Activated naive CD8-positive, alpha-beta T cell treated with anti-CD3 and anti-CD28 coated beads, Interleukin-2, amount 50 U/mL, for 24 hours (primary cell): ENCODE results near the gene USP24.

Source experiments
- ATAC-seq: fragments of 150-1000 bp; cut with Tn5 transposase; one replicate; pipeline ENCODE4 v1.10.0; 2021
- DNase-seq: peaks from one replicate; pipeline ENCODE4 v3.0.0; 2021
- H3K27ac Mint-ChIP-seq: one replicate; pipeline ENCODE4 v1.8.0; 2021; ENCODE audit warnings: mild to moderate bottlenecking, mixed read lengths
- H3K27me3 Mint-ChIP-seq: one replicate; pipeline ENCODE4 v1.8.0; 2021; ENCODE audit warnings: mixed read lengths
- H3K36me3 Mint-ChIP-seq: one replicate; pipeline ENCODE4 v1.8.0; 2021; ENCODE audit warnings: low read depth, mixed read lengths
- H3K4me1 Mint-ChIP-seq: one replicate; pipeline ENCODE4 v1.8.0; 2021; ENCODE audit warnings: mixed read lengths
- H3K4me3 Mint-ChIP-seq: one replicate; pipeline ENCODE4 v1.8.0; 2021; ENCODE audit warnings: mild to moderate bottlenecking, moderate library complexity, mixed read lengths
- H3K9me3 Mint-ChIP-seq: one replicate; pipeline ENCODE4 v1.8.0; 2021; ENCODE audit warnings: mixed read lengths

Gene USP24

DNA sequence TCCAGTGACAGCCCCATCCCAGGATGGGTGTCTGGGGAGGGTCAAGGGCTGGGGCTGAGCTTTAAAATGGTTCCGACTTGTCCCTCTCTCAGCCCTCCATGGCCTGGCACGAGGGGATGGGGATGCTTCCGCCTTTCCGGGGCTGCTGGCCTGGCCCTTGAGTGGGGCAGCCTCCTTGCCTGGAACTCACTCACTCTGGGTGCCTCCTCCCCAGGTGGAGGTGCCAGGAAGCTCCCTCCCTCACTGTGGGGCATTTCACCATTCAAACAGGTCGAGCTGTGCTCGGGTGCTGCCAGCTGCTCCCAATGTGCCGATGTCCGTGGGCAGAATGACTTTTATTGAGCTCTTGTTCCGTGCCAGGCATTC is 151.6 kb downstream of the USP24 start:
- H3K9me3 Mint-ChIP-seq: no peaks in the 10 kb centered on the region
- H3K27ac Mint-ChIP-seq: no peak overlapping the region
- DNase-seq (no peak), ATAC-seq (no peak)
- no peaks in the 10 kb centered on the region for H3K27me3 Mint-ChIP-seq
- peaks cover 9% of the 10 kb centered on the region for H3K4me1 Mint-ChIP-seq
- peaks cover 23% of the 10 kb centered on the region for H3K36me3 Mint-ChIP-seq
- no peak overlapping the region for H3K4me3 Mint-ChIP-seq

DNA sequence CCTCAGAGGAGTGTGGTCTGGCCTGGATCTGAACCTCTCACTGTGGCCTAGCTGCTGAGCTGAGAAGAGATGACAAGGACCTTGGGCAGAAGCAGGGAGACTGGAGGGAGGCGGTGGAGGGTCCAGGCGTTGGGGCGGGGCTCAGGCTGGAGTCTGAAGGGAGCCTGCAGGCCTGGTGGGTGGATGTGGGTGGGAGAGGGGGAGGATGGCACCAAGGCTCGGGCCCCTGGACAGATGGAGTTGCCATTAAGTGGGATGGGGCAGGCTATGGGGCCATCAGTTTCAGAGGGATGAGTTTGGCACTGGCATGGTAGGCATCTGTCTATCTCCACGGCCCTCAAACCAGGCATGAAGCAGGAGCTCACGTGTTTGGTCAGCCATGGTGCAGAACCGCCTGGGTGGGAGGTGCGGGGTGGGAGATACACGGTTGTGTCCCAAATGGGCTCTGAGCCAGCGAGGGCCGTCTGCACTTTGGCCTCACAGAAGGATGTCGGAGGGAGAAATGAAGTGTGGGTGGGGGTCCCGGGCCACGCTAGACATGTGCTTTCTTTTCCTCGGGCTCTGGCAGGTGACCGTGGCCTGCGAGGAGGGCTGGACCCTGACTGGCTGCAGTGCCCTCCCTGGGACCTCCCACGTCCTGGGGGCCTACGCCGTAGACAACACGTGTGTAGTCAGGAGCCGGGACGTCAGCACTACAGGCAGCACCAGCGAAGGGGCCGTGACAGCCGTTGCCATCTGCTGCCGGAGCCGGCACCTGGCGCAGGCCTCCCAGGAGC is 152.2 kb downstream of the USP24 start:
- Mint-ChIP-seq H3K9me3 (no peaks in the 10 kb centered on the region), H3K4me1 (peaks cover 9% of the 10 kb centered on the region), H3K4me3 (no peak overlapping the region), H3K27me3 (no peaks in the 10 kb centered on the region), H3K27ac (no peak overlapping the region), H3K36me3 (peaks cover 18% of the 10 kb centered on the region)
- DNase-seq (no peak), ATAC-seq (no peak)

DNA sequence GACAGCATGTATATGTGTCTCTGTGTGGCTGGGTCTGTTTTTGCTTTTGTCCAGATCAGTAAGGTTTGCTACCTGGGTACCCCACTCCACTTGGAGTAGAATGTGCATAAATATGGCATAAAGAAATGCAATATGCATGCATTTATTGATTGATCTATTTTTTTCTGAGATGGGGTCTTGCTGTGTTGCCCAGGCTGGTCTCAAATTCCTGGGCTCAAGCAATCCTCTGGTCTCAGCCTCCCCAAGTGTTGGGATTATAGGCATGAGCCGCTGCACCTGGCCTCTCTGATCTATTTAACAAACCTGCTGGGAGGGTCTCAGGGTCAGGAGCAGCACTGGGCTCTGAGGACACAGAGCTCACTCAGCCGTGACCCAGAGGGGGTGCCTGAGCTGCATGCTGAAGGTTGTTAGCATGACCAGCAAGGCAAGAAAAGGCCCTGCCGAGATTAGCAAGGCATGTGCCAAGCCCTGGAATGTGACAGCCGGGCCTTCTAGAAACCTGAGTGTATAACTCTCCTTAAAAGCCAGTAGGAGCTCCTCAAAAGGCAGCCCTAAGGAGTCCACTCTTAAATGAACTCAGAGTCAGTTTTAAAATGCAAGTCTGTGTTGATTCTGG is 153.3 kb downstream of the USP24 start:
- no peak overlapping the region for H3K4me3 Mint-ChIP-seq
- H3K27me3 Mint-ChIP-seq: no peaks in the 10 kb centered on the region
- H3K4me1 Mint-ChIP-seq: peaks cover 9% of the 10 kb centered on the region
- no peaks in the 10 kb centered on the region for H3K9me3 Mint-ChIP-seq
- no peak for DNase-seq
- peak overlapping the region; percentile 59 for H3K27ac Mint-ChIP-seq
- H3K36me3 Mint-ChIP-seq: peaks cover 8% of the 10 kb centered on the region
- ATAC-seq: no peak

DNA sequence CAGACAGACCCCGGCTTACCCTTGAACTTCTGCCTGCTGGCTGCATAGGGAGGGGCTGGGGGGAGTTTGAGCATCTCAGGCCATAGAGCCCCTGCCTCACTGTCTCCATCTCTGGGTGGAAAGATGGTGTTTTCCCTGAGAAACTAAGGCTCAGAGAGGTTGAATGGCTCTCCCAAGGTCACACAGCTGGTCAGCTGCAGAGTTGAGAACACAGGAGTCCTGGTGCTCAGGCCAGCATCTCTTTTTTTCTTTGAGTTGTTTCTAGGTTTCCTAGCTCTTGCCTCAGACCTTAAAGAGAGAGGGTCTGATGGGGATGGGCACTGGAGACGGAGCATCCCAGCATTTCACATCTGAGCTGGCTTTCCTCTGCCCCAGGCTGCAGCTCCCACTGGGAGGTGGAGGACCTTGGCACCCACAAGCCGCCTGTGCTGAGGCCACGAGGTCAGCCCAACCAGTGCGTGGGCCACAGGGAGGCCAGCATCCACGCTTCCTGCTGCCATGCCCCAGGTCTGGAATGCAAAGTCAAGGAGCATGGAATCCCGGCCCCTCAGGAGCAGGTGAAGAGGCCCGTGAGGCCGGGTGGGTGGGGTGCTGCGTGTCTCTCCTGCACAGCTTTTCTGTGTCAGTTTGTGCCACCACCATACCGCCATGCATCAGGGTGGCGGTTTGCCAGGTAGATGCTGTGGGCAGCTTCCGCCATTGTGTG is 154.0 kb downstream of the USP24 start:
- H3K27me3 Mint-ChIP-seq: no peaks in the 10 kb centered on the region
- ATAC-seq (no peak), DNase-seq (no peak)
- no peaks in the 10 kb centered on the region for H3K9me3 Mint-ChIP-seq
- no peak overlapping the region for H3K4me3 Mint-ChIP-seq
- peaks cover 3% of the 10 kb centered on the region for H3K36me3 Mint-ChIP-seq
- peaks cover 9% of the 10 kb centered on the region for H3K4me1 Mint-ChIP-seq
- no peak overlapping the region for H3K27ac Mint-ChIP-seq

DNA sequence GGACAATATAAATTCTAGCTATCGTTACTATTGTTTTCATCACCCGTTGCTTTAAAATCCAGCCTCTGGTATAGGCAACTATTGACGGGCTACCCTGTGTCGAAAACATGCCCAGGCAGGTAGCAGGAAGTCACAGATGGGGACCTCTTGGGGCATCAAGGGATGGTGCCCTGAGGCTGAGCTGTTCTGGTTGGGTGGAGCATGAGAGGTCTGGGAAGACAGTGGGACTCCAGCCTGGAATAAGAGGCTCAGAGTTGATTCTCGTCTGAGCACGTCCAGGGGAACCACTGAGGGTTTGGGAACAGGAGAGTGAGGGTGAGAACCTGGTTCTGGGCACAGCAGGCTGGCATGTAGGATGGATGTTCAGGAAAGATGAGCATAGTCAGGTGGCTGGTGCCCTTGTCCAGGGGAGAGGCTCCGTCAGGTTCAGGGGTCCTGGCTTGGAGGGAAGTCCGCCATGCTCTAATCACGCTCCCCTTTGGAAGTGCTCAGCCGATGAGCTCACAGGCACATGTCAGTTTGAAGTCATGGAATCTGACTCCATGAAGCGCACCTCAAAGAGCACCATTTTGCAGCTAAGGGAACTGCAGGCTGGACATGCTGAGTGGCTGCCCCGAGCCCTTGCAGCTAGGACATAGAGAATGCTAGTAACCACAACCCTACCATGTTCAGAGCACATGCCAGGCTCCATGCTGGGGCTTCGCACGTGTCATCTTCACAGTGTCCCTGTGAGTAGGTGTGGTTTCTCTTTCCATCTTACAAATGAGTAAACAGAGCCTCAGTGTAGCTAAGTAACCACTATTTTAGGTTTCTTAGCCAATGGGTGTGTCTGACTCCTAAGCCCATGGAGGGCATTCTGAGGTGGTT is 154.8 kb downstream of the USP24 start:
- peaks cover 9% of the 10 kb centered on the region for H3K4me1 Mint-ChIP-seq
- H3K27me3 Mint-ChIP-seq: no peaks in the 10 kb centered on the region
- H3K36me3 Mint-ChIP-seq: no peaks in the 10 kb centered on the region
- H3K9me3 Mint-ChIP-seq: no peaks in the 10 kb centered on the region
- DNase-seq (peak; percentile 19), ATAC-seq (peak; percentile 82)
- peak overlapping the region; percentile 46 for H3K27ac Mint-ChIP-seq
- H3K4me3 Mint-ChIP-seq: no peak overlapping the region

DNA sequence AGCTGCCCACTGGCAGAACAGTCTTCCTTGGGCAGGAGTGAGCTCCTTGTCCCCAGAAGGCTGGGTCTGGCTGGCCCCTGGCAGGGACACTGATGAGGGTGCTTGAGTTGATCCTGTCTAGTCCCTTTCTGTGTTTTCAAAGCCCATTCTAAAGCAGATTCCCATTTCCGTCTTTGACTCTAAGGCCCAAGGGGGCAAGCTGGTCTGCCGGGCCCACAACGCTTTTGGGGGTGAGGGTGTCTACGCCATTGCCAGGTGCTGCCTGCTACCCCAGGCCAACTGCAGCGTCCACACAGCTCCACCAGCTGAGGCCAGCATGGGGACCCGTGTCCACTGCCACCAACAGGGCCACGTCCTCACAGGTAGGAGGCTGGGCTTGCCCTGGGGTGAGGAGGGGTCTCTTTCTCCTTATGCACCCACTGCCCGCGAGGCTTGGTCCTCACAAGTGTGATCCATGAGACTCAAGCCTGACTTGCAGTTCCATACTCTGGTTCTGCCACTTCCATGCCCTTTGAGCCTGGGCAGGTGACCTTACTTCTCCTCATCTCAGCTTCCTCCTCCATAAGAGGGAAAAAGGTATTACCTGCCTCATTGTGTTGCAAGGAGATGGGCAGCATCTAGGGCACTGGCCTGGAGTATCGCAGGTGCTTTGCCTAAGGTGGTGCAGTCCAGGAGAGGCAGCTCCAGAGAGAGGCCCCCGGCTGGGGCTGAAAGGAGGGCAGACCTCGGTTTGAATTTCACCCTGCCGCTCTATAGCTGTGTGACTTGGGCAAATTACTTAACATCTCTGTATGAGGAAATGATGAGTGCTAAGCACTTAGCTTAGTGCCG is 155.6 kb downstream of the USP24 start:
- Mint-ChIP-seq H3K36me3 (no peaks in the 10 kb centered on the region), H3K27ac (no peak overlapping the region), H3K9me3 (no peaks in the 10 kb centered on the region), H3K4me1 (peaks cover 9% of the 10 kb centered on the region), H3K27me3 (no peaks in the 10 kb centered on the region), H3K4me3 (no peak overlapping the region)
- DNase-seq (no peak), ATAC-seq (no peak)

DNA sequence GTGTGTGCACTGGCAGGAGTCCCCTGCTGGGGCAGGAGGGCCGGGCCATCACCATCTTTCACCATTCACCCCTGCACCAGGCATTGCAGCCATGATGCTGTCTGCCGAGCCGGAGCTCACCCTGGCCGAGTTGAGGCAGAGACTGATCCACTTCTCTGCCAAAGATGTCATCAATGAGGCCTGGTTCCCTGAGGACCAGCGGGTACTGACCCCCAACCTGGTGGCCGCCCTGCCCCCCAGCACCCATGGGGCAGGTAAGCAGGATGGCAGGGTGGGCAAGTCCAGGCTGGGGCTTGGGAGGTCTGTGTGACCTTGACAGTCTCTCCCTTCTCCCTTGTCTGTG is 157.2 kb downstream of the USP24 start:
- Mint-ChIP-seq H3K27ac (no peak overlapping the region), H3K4me3 (no peak overlapping the region), H3K9me3 (no peaks in the 10 kb centered on the region), H3K27me3 (no peaks in the 10 kb centered on the region), H3K36me3 (no peaks in the 10 kb centered on the region), H3K4me1 (peaks cover 9% of the 10 kb centered on the region)
- ATAC-seq (no peak), DNase-seq (no peak)

DNA sequence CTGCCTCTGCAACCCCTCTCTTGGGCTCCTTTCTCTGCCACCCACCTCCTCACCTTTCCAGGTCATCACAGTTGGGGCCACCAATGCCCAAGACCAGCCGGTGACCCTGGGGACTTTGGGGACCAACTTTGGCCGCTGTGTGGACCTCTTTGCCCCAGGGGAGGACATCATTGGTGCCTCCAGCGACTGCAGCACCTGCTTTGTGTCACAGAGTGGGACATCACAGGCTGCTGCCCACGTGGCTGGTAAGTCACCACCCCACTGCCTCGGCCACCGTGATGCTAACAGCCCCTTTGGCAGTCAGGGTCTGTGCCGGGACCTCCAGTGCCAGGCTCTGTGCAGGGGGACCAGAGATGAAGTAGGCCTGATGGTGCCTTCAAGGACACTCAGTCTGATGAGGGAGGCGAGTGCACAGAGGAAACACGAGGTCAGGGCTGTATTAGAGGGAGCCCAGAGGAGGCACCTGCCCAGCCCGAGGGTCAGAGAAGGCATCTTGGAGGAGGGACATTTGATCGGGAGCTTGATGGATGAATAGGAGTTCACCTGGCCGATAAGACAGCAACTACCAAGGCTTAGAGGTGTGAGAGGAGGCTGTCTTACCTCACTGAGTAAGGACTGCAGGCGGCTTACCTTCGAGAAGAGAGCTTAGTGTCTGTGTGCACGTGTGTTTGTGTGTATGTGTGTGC is 157.8 kb downstream of the USP24 start:
- Mint-ChIP-seq H3K4me1 (peaks cover 9% of the 10 kb centered on the region), H3K36me3 (no peaks in the 10 kb centered on the region), H3K4me3 (no peak overlapping the region), H3K27me3 (no peaks in the 10 kb centered on the region), H3K9me3 (no peaks in the 10 kb centered on the region), H3K27ac (no peak overlapping the region)
- DNase-seq (no peak), ATAC-seq (no peak)

DNA sequence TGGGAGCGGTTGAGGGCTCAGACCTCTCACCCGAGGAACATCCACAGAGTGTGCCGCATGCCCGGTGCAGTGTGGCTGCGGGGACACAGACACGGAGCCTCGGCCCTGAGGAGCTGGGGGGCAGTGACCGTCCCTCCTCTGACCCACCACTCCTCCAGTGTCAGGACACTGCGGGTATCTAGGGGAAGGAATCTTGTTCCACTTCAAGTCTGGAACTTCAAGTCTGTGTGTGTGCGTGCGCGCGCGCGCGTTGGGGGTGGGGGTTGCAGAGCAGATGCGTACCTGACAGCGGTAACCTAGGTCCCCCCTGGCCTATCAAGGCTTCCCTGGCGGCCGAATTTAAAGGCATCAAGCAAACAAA is 158.6 kb downstream of the USP24 start:
- DNase-seq (no peak), ATAC-seq (no peak)
- no peak overlapping the region for H3K4me3 Mint-ChIP-seq
- H3K27ac Mint-ChIP-seq: no peak overlapping the region
- peaks cover 9% of the 10 kb centered on the region for H3K4me1 Mint-ChIP-seq
- H3K36me3 Mint-ChIP-seq: no peaks in the 10 kb centered on the region
- H3K9me3 Mint-ChIP-seq: no peaks in the 10 kb centered on the region
- no peaks in the 10 kb centered on the region for H3K27me3 Mint-ChIP-seq

DNA sequence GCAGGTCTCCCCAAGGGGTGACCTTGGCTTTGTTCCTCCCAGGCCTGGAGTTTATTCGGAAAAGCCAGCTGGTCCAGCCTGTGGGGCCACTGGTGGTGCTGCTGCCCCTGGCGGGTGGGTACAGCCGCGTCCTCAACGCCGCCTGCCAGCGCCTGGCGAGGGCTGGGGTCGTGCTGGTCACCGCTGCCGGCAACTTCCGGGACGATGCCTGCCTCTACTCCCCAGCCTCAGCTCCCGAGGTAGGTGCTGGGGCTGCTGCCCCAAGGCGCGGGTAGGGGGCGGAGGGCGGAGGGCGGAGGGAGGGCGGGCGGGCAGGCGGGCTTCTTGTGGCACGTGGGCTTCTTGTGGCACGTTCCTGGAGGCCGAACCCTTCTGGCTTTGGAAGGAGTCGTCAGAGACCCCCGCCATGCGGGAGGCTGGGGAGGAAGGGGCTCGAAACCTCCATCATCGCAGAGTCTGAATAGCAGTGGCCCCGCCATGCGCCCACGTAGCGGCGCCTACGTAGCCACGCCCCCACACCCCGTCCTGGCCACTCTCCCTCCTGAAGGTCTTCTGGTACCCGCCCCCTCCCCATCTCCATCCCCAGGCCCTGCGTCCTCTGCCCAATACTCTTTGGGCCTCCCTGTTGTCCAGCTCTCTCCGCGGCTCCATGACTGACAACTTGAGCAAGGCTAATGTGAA is 159.1 kb downstream of the USP24 start:
- H3K4me1 Mint-ChIP-seq: peaks cover 9% of the 10 kb centered on the region
- H3K9me3 Mint-ChIP-seq: no peaks in the 10 kb centered on the region
- ATAC-seq: no peak
- no peaks in the 10 kb centered on the region for H3K36me3 Mint-ChIP-seq
- no peak overlapping the region for H3K27ac Mint-ChIP-seq
- no peaks in the 10 kb centered on the region for H3K27me3 Mint-ChIP-seq
- no peak overlapping the region for H3K4me3 Mint-ChIP-seq
- no peak for DNase-seq

DNA sequence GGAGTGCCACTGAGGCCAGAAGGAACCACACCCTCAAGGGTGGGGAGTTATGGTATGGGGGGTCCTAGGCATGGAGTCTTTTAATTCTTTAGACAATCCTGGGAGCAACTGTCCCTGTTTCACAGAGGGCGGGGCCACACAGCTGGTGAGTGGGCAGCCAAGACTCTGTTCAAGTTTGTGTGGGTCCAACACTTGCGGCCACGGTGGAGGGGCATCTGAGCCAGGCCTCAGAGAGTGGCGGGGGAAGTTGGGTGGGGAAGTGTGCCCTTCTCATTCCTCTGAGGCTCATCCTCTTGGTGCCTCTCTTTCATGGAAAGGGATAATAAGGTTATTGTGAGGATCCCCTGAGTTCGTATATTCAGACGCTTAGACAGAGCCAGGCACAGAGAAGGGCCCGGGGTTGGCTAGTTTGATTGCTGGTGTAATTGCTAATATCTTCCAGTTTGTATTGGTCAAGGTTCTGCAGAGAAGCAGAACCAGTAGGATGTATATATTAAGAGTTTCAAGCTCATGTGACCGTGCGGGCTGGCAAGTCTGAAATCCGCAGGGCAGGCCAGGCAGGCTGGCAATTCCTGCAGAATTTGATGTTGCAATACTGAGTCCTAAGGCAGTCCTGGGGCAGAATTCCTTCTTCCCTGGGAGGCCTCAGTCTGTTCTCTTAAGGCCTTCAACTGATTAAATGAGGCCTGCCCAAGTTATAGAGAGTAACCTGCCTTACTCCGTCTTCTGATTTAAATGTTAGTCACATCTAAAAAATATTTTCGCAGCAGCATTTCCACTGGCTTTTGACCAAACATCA is 159.9 kb downstream of the USP24 start:
- no peak overlapping the region for H3K4me3 Mint-ChIP-seq
- no peaks in the 10 kb centered on the region for H3K36me3 Mint-ChIP-seq
- H3K9me3 Mint-ChIP-seq: no peaks in the 10 kb centered on the region
- peaks cover 3% of the 10 kb centered on the region for H3K4me1 Mint-ChIP-seq
- no peaks in the 10 kb centered on the region for H3K27me3 Mint-ChIP-seq
- ATAC-seq (no peak), DNase-seq (no peak)
- H3K27ac Mint-ChIP-seq: no peak overlapping the region

DNA sequence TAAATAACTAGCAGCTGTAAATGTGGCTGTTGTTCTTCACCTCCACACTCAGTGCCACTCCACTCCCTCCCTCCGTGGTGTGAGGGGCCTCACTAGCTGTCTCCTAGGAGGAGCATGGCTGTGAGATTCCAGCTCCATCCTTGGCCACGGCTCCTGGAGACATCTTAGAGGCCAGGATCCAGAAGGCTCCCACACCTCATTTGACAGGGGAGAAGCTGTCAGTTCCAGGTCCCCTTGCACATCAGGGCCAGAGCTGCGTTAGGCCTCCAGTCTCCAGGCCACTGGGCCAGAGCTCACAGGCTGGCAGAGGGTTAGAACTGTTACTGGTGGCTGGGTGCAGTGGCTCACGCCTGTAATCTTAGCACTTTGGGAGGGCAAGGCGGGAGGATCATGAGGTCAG is 160.8 kb downstream of the USP24 start:
- no peak for ATAC-seq
- H3K4me3 Mint-ChIP-seq: no peak overlapping the region
- H3K36me3 Mint-ChIP-seq: no peaks in the 10 kb centered on the region
- no peaks in the 10 kb centered on the region for H3K27me3 Mint-ChIP-seq
- H3K4me1 Mint-ChIP-seq: no peaks in the 10 kb centered on the region
- DNase-seq: no peak
- H3K27ac Mint-ChIP-seq: no peak overlapping the region
- H3K9me3 Mint-ChIP-seq: no peaks in the 10 kb centered on the region
